GM03348 (cell line): ENCODE results near the gene CHSY1.

ENCODE experiments used
- DNase-seq: peaks from one replicate; pipeline ENCODE4 v3.0.0; 2012; ENCODE audit warnings: low spot score

The CHSY1 gene

GRCh38 chr15:101187820-101188636 lies 63.8 kb downstream of the CHSY1 start:
- DNase-seq: no peak

- DNase-seq: no peak
These were observed 66.1 kb downstream of the CHSY1 start for GRCh38 chr15:101185770-101186169.

DNA sequence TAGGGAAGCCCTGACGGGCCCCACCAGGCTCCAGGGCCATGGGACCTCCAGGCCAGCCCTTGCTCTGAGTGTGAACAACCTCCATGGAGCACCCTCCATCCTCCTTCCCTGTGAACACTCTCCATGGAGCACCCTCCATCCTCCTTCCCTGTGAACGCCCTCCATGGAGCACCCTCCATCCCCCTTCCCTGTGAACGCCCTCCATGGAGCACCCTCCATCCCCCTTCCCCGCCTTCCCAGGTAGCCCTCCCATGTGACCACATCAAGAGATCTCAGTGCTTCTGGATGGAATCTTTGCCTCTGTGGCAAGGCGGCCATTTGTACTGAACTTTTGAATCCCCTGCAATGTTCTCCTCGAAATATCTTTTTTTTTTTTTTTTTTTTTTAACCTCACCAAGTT lies 66.5 kb downstream of the CHSY1 start:
- DNase-seq: no peak

- DNase-seq: no peak
These were observed 67.0 kb downstream of the CHSY1 start for GRCh38 chr15:101184830-101185229.

- DNase-seq: no peak
These were observed 67.9 kb downstream of the CHSY1 start for GRCh38 chr15:101183931-101184305.

DNA sequence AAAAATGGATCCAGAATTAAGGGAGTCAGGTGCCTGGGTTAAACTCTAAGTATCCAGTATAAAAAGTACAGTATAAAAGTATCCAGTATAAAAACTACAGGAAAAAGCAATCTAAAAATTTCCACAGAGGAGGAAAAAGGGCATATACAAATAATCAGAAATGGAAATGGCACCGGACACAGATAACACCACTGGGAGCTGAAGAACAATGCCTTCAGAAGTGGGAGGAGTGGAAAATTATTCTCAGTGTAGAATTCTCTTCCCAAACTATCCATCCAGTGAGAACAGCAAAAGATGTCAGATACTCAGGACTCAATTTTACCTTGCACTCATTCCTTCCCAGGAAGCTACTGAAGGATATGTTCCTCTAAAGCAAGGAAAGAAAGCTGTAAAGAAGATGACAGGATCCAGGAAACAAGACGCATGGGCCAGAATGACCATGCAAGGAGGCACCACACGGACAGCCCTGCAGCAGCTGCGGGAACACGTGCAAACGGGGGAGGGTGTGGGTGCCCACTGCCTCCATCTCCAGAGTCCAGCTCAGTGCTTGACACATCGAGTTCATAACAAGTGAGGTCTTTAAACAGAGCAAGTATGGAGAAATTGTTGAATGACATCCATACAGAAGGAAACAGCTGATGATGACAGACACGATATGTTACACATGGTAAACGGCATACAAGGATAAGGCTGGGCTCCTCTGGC lies 68.5 kb downstream of the CHSY1 start:
- no peak for DNase-seq

- DNase-seq: no peak
These were observed 69.6 kb downstream of the CHSY1 start for GRCh38 chr15:101182215-101182614.

- DNase-seq: no peak
These were observed 70.5 kb downstream of the CHSY1 start for GRCh38 chr15:101181349-101181748.

DNA sequence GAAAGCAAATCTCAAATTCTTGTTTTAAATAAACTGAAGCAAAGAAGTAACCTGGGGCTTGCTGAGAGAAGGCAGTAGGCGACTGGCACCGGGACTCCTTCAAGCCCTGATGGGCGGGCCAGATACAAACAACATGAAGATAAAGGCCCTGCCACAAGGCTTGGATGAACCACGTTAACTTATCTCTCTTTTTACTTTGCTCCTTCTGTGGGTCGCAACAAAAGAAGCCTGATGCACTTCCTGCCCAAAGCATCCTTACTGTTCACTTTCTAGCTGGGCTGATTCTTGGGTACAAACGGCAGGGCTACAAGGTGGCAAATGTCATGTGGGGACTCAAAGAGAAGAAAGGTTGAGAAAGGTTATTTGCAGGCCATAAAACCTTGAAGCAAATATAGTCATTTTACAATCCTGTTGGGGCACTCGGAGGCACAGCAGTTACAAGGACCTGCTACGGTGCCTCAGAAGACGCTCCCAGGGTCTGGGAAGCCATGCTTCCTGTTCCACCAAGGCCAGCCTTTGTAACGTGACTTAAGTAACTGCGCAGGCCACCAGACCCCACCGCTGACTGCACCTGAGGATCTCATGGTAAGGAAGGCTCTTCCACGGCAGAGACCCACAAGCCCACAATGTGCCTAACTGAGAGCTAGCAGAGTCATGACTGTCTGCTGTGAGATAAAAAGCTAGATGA lies 71.1 kb downstream of the CHSY1 start:
- no peak for DNase-seq

GRCh38 chr15:101179341-101180153 lies 72.3 kb downstream of the CHSY1 start:
- DNase-seq: peak; percentile 82

- no peak for DNase-seq
These were observed 72.9 kb downstream of the CHSY1 start for GRCh38 chr15:101178931-101179330.

GRCh38 chr15:101178479-101178878 lies 73.4 kb downstream of the CHSY1 start:
- DNase-seq: no peak

GRCh38 chr15:101177866-101178265 lies 74.0 kb downstream of the CHSY1 start:
- no peak for DNase-seq

GRCh38 chr15:101176625-101177024 lies 75.2 kb downstream of the CHSY1 start:
- no peak for DNase-seq

- no peak for DNase-seq
These were observed 76.4 kb downstream of the CHSY1 start for GRCh38 chr15:101175401-101175800.

DNA sequence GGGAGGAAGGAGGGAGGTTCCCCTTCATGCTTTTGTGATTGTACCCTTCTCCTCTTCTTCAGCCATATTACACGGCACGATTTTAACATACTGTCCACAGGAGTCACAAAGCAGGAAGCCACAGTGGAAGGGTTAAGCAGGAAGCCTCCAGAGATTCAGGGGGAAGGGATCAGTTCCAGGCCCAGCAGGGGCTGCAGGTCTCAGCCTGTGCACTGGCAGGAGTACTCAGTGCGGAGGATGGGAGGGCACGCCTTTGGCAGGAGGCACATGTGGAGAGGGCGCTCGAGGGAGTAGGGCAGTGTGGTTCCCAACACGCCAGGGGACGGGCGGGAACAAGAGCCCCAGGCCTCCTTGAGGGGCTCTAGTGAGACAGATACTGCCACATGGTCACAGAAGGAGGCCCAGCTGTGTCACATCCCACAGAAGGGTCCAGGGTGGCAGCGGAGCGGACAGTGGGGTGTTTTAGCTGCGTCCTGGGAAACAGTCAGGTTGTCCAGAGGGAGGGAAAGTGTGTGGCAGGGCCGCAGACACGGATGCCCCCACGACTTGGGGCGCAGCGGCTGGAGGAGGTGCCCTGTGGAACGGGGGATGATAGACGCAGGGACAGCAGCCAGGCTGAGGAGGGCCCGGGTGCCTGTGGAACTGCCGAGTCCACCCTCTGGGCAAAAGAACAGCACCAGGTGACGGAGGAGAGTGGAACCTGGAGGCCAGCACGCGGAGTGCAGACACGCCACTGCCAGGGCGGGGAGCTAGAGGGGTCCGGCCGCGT lies 77.5 kb downstream of the CHSY1 start:
- no peak for DNase-seq

DNA sequence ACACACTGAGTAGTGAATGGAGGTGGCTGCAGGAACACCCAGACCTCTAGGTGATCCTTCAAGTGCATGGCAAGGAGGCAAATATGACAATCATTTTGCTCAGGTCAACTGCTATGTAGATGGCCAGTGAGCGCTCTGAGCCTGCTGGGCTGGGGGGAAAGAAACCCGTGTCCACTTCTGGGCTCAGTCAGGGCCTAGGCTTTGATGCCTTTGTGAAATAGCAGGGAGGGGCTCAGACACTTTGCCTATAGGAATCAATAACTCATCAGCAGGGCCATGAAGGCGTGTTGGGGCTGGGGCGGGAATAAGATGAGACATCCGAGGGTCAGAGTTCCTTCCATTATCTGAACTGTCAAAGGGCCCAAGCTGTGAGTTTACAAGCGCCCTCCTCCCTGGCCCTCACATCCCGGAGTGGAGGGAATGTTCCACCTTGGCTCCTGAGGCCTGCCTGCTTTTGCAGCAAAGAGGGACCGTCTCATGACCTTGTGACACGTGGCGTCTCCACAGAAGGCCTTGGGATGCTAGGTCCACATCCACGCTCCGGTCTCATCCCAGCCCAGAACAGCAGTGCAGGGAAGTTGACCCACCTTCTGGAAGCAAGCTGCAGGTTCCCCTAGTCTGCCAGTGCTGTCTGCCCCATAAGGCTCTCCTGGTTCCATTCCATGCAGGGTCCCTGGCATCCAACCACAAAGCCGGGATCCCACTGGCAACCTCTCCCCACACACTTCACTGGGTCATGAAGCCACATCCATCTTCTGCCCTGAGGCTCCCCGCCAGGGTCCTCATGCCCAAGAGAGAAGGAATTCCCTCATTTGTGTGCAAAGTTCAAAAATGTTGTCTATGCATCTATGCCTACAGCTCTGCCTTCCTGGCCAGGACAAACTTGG lies 78.4 kb downstream of the CHSY1 start:
- no peak for DNase-seq

DNA sequence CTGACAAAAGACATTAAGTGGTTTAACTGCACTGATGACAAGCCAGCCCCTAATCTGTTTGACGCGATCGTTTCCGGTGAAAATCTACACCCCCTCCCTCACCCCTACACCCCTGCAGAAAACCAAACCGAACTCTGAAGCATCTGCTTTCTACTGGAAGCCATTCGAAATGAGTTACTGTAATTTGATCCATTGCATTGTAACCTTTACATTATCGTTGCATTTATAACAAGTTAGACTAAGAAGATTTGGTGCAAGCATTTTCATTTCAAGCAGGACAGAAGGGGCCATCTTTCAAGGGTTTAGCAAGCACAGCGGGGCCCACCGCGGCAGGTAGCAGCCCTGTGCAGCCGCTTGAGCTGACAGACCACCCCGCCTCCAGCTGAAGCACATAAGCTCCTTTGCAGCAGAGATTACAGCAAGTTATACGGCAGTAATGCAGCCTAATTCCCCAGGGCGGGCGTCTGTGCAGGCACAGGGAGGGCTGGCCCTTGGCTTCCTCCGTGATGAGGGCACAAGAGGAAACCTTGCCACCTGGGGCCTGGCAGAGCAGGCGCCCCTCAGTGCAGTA lies 79.3 kb downstream of the CHSY1 start:
- no peak for DNase-seq

GRCh38 chr15:101171954-101172353 lies 79.9 kb downstream of the CHSY1 start:
- no peak for DNase-seq
